ENCODE measurements around the gene THBS1.

The THBS1 gene

DNA sequence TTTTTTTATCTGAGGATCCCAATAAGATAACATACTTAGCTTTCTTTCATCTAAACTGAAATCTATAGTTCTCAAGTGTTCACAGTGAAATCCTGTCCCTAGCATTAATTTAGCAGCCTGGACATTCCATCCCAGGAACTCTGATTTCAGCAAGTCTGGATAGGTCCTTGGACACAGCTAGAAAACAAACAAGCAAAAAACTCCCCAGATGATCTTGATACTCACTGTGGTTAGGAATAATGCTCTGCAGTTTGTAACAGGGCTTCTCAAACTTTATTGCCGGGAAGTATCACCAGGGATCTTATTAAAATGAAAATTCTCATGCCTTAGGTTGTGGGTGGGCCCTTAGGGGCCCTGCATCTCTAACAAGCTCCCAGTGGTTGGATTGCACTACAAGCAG, 24.3 kb downstream of the THBS1 start:
- DNase-seq (ENCODE audit: low read depth in 2 of 2) = no peak

DNA sequence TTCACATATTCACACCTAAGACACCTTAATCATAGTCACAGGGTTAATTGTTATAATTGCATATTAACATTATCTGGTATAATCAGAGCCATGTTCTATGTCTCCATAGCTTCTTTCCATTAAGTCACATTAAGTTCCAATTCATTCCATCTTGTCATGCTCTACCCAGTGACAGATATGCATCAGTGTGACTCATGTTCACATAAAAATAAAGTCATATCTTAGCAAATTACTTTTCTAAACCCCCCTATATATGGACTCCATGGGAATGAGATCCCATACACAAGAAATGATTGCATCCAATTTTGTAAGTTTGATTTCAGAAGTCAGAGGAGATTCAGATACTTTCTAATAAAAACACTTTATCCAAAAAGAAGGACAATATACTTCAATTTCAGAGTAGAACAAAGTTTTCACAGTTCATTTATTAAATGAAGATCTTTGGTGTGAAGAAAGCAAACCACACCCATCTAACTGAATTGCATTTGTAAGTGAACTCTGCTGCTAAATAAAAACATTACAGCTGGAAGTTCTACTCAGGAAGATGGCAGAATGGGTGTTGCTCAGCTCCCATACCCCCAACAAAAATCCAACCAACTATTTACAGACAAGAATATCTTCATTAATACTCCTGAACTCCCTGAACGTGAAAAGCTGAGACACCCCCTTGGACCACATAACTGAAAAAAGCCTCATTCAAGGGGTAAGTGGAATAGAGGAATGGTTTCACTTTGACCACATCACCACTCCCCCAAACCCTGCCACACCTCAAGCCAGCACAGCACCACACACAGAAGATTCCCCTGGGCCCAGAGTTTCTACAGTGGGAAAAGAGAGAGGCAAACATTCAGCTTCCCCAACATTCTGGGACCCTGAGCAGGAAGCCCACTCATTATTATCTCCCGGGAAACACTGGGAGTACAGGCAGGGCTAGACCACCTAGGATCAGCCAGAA, 27.6 kb downstream of the THBS1 start:
- DNase-seq (ENCODE audit: low read depth in 2 of 2) = no peak

DNA sequence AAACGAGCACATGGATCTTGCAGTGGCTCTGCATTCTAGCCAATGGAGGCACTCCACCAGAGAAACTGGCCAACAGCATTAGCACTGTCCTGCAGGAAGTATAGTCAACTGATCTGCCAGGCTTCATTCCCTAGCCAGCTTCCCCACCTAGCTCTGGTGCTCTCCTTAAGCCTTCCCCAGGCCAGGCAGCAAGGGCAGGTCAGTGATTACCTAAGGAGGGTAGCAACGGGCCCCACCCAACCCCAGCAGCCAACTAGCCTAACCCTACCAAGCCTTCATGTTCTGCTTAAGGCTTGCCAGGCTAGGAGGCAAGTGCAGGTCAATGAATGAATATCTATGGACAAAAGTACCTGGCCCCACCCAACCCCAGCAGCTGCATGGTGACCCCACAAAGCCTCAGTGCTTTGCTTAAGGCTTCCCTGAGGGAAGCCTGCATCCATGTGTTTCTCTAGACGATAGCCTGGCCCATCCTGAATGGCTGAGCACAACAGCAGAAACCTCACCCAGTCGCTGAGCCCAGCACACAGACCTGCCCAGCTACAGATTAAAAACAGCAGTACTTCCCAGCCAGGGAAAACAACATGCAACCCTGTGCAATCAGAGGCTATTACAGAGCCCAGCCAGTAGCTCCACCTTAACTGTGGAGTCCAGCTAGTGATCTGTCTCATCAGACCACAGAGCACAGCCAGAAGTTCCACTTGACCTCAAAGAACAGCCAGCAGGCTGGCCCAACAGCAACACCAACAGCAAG, 28.5 kb downstream of the THBS1 start:
- no peak for DNase-seq (ENCODE audit: low read depth in 2 of 2)

DNA sequence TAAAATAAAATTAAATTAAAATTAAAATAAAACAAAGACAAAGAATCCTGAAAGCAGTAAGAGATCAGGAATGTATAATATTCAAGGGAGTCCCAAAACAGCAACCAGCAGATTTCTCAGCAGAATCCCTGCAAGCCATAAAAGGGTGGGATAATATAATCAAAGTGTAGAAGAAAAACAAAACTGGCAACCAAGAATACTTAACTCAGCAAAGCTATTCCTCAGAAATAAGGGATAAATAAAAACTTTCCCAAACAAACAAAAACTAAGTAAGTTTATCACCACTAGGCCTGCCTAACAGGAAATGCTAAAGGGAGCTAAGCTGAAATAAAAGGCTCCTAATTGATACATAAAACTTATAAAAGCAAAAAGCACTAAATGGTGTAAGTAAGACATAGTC, 29.8 kb downstream of the THBS1 start:
- DNase-seq (ENCODE audit: low read depth in 2 of 2) = no peak

DNA sequence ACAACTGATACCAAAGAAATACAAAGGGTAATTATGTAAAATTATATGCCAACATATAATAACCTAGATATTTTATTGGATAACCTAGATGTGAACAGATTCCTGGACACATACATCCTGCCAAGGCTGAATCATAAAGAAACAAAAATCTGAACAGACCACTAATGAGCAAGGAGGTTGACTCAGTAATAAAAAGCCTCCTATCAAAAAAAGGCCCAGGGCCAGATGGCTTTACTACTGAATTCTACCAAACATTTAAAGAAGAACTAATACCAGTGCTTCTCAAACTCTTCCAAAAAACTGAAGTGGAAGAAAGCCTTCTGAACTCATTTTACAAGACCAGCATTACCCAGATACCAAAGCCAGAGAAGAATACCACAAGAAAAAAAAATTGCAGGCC, 32.4 kb downstream of the THBS1 start:
- DNase-seq (ENCODE audit: low read depth in 2 of 2) = no peak

DNA sequence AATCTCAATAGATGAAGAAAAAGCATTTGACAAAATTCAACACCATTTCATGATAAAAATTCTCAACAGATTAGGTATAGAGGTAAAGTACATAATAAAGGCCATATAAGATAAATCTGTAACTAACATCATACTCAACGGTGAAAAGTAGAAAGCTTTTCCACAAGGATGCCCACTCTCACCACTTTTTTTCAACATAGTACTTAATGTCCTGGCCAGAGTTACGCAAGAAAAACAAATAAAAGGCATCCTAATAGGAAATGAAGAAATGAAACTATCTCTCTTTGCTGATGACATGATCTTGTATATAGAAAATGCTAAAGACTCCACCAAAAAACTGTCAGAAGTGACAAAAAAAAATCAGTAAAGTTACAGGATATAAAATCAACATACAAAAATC, 33.0 kb downstream of the THBS1 start:
- DNase-seq (ENCODE audit: low read depth in 2 of 2) = no peak

DNA sequence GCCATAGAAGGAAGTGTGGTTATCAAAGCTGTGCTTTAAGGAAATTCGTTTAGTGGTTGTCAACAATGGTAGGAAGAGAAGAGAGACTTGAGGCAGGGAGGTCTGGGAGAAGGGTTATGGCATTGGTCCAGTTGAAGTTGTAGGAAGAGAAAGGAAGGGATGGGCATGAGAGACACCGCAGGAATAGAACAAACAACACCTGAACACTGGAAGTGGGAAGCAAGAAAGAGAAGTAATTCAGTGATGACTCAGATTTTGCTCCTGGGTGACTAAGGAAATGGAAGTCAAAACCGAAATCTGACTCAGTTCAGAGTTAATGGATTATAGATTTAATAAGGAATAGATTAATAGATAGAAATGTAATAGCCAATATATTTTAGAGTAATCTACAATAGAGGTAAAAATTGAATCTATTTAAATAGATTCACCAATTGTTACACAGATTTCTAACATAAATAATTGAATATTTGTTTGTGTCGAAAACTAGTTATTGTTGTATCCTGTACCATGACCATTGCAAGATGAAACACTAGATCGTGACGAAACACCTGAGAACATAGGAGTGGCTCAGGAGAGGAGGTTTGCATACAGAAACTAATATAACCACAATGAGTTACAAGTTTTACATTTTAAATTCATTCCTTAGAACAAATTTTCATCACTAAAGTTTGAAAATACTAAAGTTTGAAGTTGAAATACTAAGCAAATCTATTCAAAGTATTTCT, 36.0 kb downstream of the THBS1 start:
- DNase-seq (ENCODE audit: low read depth in 2 of 2) = no peak

DNA sequence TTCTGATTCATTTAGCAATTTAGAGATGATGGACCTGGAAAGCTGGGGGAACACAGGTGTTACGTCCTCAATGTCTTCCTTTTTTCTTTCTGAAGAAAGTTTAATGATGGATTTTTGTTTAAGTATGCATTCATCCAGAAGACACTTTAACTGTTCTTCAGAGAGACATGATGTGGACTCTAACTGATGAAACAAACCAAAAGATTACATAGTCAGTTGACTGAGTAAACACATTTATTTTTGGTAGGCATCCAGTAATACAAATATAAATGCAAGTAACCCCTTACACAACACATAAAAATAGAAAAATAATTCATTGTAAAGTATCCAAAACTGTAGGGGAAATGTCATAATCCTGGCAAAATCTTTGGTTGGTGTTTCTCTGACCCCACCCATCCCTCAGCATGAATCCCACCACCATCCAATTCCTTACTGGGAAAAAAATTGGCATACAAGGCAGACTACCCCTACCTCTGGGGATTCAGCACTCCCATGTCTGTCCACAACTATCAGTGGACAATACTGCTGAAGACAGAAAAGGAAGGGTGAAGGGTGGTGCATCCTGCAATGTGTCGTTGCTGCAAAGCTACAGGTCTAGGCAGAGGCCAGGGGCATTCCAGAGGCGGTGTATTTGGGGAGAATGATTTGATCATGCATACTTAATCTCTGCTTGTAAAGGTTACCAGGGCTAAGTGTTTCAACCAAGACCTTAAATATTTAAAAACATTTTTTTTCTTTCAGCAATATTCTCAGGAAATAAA, 37.4 kb downstream of the THBS1 start:
- no peak for DNase-seq (ENCODE audit: low read depth in 2 of 2)

DNA sequence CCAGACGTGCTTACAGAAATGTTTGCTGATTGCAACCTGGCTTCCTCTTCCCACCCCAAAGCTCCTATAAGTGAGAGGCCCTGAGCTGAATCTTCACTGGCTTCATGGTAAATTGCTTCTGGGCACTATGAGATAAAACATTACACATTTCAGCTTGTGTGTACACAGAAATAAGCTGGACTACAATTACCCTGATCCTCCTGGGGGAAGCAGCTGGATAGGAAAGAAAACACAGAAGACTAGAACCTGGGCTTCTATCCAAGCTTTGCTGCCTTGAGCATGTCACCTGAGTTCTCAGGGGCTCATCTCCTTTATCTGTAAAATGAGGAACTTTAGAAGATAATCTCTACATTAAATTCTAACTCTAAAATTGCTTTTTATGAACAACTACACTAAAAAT, 40.3 kb downstream of the THBS1 start:
- DNase-seq (ENCODE audit: low read depth in 2 of 2) = no peak

DNA sequence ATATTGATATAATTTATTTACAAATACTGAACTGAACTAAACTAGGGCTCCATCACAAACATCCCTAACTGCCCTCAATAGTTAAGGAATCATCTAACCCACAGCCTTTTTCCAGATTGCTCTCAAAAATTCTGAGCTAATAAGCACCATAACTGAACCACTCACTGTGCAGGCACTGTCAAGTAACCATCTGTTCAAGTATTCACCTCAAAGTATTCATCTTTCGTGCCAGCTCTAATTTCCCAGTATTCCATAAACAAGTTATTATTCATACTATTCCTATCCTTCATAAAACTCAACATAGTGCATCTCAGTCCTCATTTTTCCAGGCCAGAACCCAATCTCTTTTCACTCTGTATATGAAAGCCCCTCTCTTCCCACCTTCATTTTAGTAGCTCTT, 41.1 kb downstream of the THBS1 start:
- DNase-seq (ENCODE audit: low read depth in 2 of 2) = no peak

DNA sequence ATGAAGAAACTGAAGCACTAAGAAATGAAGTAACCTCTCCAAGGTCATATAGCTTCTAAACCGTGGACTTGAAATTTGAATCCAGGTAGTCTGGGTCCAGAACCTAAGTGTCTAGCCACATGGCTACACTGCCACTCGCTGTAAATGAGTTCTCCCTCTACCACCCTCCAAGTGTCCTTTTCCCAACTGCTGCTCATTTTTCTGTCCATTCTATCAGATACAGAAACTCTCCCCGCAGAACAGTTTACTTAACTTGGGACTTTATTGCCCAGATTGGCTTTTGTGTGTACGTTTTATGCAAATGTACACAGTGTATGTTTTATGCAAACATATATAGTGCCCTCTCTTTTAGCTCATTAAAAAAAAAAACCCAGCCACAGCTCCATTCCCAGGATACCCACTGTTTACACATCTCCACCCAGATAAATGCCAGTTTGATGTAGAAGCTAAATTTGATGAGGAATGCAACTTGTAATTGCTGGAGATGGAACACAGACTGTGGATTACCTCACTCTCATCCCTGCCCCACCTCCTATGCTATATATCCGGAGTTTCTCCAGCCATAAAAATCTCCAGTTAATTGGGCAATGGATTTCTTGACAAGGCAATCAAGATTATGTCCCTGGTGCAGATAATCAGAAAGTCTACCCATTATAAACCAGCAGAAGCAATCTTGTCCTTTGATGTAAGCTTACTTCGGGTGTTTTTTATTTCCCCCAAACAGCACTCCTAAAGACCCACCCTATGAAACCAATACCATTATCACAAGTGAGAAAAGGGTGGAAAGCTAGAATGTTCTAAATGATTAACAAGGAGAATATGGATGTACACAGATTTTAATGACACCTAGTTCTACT, 42.0 kb downstream of the THBS1 start:
- DNase-seq (ENCODE audit: low read depth in 2 of 2) = no peak

DNA sequence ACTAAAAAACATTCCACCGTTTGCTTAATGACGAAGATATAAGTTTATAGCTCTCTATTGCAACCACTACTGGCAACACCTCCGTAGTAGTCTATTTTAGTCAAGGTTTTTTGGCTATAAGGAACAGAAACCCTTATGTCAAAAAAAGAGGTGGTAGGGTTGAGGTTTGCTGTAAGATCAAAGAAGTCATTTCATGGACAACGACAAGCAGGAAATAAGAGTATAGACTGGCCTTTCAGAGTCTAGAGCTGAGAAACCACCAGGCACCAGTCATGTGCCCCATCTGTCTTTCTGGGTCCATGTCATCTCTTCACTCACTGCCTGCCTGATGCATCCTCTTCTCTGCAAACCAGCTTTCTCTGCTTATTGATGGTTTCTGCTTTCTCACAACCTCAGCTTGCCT, 42.7 kb downstream of the THBS1 start:
- DNase-seq (ENCODE audit: low read depth in 2 of 2) = peak in 1 of 2 donors; percentile 20

DNA sequence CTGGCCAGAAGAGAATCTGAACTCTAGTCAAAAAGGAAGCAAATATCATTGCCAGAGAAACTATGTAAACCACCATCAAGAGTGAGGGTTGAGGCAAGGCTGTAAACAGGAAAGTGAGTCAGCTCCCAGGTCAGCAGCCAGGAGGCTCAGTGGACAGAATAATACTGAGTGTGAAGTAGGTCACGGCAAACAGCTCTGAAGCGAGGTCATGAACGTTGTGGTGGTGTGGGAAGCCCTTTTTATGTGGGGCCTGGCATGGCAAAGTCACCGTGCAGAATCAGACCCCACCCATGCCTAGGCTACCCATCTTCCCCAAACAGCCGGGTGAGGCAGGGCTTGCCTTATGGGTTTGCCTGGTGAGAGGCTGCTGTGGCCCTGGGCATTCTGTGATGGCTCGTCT, 43.9 kb downstream of the THBS1 start:
- peak; percentile 23 to 40 for DNase-seq (ENCODE audit: low read depth in 2 of 2)

DNA sequence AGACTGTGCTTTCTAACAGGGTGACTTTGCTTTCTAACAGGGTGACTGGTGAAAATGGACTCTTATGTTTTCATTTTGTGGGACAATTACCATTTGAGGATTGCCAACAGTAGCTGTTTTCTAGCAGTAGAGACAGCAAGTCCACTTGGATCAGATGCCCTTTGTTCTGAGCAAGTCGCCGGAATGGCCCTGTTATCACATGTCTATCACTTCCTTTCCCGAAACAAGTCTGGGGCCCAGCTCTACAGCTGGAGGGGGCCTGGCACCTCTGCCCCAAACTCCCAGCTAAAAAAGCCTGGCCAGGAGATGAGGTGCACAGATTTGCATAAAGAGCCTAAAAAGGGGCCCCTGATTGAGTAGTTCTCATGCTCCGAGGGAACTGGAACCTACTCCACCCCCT, 44.6 kb downstream of the THBS1 start:
- DNase-seq (ENCODE audit: low read depth in 2 of 2) = no peak

DNA sequence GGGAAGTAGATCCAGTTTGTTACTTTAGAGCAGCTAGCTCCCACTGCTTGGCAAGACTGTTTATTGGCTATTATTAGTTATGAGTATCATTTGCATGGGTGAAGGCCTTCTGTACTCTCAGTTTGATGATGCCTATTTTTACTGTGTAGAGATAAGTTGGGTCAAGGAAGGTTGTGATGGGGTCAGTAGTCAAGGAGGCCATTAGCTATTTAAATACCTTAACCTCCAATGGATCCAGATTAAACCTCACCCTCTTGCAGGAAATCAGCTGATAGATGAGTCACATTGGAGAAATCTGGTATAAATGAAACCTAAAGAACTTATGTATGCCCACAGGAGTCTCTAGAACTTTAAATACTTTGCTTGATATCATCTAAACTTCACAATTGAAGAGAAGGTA, 45.0 kb downstream of the THBS1 start:
- DNase-seq (ENCODE audit: low read depth in 2 of 2) = no peak

DNA sequence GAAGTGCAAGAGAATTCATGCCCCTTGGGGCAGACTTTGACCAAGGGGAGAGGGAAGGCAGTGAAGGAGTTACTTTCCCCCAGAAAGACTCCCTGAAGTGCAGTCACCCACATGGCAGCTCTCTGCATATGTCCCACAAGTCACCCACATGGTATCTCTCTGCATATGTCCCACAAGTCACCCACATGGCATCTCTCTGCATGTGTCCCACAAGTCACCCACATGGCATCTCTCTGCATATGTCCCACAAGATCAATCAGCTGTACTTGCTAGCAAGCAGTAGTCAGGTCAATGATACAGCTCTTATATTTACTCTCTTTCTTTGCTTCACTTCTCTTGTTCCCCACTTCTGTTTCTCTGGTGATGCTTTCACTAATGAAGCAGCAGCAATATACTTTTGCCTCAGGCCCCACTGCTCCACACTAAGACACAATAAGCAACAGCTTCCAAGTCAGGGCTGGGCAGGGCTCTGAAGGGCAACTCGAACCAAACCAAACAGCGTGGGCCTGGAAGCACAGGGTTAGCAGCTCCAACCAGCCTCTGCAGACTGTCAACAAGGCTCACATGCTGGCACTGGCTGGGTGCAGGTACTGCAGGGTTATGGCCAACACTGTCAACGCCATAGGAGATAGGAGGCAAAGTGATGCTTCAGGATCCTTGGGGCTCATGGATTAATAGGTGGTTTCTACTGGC, 46.7 kb downstream of the THBS1 start:
- no peak for DNase-seq (ENCODE audit: low read depth in 2 of 2)

DNA sequence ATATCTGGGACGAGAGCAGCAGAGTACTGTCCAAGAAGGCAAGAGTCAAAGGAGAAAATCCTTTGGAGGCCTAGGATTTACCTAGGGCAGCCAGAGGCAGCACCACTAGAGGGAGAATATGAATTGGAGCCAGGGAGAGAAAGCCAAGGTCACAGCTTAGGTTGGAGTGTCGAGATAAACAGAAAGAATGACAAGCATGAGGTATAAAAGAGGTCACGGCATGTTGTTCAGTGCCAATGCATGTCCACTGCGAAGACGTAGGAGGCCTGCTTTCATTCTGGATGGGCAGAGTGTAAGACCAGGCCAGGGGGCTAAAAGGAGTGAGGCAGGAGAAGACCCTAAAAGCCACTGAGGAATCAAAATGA, 47.2 kb downstream of the THBS1 start:
- DNase-seq (ENCODE audit: low read depth in 2 of 2) = no peak

DNA sequence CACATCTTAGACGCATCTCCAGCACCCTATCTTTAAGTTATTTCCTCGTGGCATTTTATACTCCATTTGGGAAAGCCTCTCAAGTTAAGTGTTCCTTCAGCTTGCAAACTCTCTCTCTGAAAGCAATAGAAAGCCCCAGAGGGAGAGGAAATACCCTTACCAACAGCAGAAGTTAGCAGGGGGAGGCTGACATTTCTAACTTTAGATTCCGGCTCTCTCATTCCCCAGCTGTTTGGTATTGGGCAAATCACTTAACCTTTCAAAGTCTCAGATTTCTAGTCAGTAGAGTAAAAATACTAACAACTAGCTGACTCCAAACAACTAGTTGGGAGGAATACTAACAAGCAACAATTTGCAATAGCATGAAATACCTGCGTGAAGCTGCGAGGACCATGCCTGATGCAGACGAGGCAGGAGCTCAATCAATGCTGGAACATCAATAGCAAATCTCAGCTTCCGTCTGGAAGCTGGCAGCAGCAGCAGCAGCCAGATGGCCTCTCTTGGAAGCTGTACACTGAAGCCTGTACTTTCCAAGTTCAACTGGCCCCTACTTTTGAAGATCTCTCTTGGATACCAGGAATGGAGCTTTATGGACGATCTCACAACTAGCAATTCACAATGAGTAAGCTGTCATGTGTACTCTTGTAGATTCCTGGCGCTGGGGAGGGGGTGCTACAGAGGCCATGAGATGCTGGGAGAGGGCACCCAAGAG, 47.8 kb downstream of the THBS1 start:
- no peak for DNase-seq (ENCODE audit: low read depth in 2 of 2)

DNA sequence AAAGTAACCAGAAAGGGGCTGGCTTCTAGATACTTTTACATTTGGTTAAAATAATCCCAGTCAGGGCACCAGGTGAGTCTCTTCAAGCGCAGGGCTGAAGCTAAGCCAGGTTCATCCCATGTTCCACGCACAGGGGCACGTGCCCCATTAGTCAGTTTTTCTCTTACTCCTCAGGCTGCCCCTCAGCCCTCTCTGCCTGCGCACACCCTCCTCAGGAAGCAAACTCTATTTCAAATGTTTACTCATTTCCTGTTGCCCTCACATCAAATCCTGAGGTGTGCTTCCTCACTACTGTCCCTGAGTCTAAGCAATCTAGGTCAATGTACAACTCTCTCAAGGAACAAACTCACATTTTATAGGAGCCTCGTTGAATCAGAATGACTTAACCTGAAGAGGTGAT, 48.5 kb downstream of the THBS1 start:
- DNase-seq (ENCODE audit: low read depth in 2 of 2) = peak; percentile 31 to 41

DNA sequence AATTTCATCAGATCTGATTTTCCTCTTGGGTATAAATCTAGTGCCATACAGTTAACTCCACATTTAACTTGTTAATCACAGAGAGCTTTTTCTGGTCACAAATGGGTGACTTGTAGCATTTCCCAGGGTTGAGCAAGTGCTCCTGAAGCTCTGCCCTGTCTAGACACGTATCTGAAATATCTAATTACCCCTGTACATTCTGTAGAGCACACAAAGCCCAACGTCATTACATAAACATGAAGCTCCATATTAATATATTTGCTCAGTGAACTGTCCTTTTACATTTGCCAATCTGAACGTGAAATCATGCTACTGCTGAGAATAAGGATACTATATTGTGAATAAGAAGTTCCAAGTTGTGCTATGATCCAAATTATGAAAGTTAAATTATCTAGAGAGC, 49.0 kb downstream of the THBS1 start:
- DNase-seq (ENCODE audit: low read depth in 2 of 2) = no peak
